H4 (cell line): ENCODE results near the gene TMEM53. TPM values are rescaled to one million over a fixed set of nuclear protein-coding genes. Genes with fewer than 3 reads are reported as not detected.
"Not testable (repeated sequence)": the region's sequence is repeated elsewhere in the genome, so short reads cannot be mapped to it uniquely, and the experiment has no call there.

Source experiments
- DNase-seq: peaks from one replicate; pipeline ENCODE4 v3.0.0-alpha.2; 2015; ENCODE audit warnings: low spot score
- total RNA-seq: library from RNA; depleted of rRNA; stranded (reverse); fragments of >200 nt; shearing (Covaris generic); gene quantifications from 2 replicates; pipeline ENCODE4 v1.2.3, GENCODE V29; 2014

Gene TMEM53
- total RNA-seq, 1 experiment from 2014 or later = 18.4 TPM

GRCh38 chr1:44672961-44673674 lies 1.2 kb downstream of the TMEM53 start:
- no peak for DNase-seq

- DNase-seq = peak; percentile 95
Observed at GRCh38 chr1:44672254-44672955, 1.9 kb downstream of the TMEM53 start.

GRCh38 chr1:44670751-44671640 lies 3.3 kb downstream of the TMEM53 start:
- DNase-seq = no peak

- not testable (repeated sequence) for DNase-seq
Observed at GRCh38 chr1:44666719-44667118, 7.6 kb downstream of the TMEM53 start.

- no peak for DNase-seq
Observed at GRCh38 chr1:44664730-44665370, 9.4 kb downstream of the TMEM53 start.

- DNase-seq = no peak
Observed at GRCh38 chr1:44663417-44663816, 10.9 kb downstream of the TMEM53 start.

GRCh38 chr1:44662683-44663030 lies 11.6 kb downstream of the TMEM53 start:
- no peak for DNase-seq

- DNase-seq = no peak
Observed at GRCh38 chr1:44661781-44662682, 12.2 kb downstream of the TMEM53 start.

GRCh38 chr1:44660176-44660575 lies 14.1 kb downstream of the TMEM53 start:
- DNase-seq = no peak

- no peak for DNase-seq
Observed at GRCh38 chr1:44659566-44659965, 14.7 kb downstream of the TMEM53 start.

GRCh38 chr1:44655609-44656008 lies 18.7 kb downstream of the TMEM53 start:
- DNase-seq = no peak

- DNase-seq = no peak
Observed at GRCh38 chr1:44654621-44655187, 19.6 kb downstream of the TMEM53 start.

GRCh38 chr1:44653107-44653964 lies 20.9 kb downstream of the TMEM53 start:
- DNase-seq = no peak

- peak; percentile 77 for DNase-seq
Observed at GRCh38 chr1:44652445-44653106, 21.7 kb downstream of the TMEM53 start.

- DNase-seq = no peak
Observed at GRCh38 chr1:44651069-44651468, 23.2 kb downstream of the TMEM53 start.

- DNase-seq = no peak
Observed at GRCh38 chr1:44650159-44650831, 24.0 kb downstream of the TMEM53 start.

GRCh38 chr1:44649788-44650158 lies 24.5 kb downstream of the TMEM53 start:
- DNase-seq = no peak

- DNase-seq = no peak
Observed at GRCh38 chr1:44648529-44649250, 25.6 kb downstream of the TMEM53 start.
